Fibroblast of skin of right biceps (primary cell): Measurements from ENCODE around the gene OR2T1.
"Not testable (repeated sequence)": the region's sequence is repeated elsewhere in the genome, so short reads cannot be mapped to it uniquely, and the experiment has no call there.

Source experiments
- DNase-seq: peaks from one replicate; pipeline ENCODE4 v3.0.0-alpha.2; 2013

Gene OR2T1

GRCh38 chr1:248402748-248403147 is at the start of gene OR2T1:
TSS of gene OR2T1 (plus strand) at chr1:248403048. CDS start at chr1:248406148, 3,100 bp downstream.
- no peak for DNase-seq

DNA sequence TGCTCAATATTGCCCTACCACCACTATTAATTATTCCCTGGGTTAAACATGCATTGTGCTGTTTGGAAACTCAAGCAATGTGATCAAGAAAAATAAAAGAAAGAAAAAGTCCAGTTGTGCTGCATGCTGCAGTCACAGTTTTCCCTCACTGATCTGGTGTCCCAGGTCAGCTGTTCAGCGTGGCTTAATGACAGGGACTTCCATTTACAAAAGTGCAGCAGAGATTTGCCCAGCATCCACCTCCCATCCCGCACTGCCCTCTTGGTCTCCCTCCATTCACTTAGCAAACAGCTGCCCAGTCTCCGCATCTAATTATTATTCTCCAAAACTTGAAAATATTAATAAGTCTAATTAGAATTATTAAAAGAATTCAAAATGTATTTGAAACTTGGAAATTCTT is 43.4 kb upstream of the OR2T1 start:
- DNase-seq: no peak

GRCh38 chr1:248361121-248361715 is 41.6 kb upstream of the OR2T1 start, which contains the start of gene OR2T4:
TSS of gene OR2T4 (plus strand) at chr1:248361665. CDS start at chr1:248361665, 0 bp downstream.
- no peak for DNase-seq

DNA sequence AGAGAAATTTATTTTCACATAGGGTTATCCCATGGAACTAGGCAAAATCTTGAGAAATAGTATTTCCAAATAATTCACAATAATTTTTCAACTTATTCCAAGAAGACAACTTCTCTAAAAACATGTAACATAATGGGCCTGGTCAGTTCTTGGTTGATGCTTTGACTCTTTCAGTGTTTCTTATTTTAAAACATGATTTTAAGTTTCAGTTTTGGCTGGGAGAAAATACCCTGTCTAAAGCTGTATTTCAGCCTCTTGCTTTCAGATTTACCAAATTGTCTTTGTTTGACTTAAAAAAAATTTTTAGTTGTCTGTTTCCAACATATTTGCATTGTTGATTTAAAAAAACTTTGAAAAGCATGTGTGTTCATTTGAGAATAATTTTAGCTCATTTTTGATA is 36.2 kb upstream of the OR2T1 start:
- no peak for DNase-seq

DNA sequence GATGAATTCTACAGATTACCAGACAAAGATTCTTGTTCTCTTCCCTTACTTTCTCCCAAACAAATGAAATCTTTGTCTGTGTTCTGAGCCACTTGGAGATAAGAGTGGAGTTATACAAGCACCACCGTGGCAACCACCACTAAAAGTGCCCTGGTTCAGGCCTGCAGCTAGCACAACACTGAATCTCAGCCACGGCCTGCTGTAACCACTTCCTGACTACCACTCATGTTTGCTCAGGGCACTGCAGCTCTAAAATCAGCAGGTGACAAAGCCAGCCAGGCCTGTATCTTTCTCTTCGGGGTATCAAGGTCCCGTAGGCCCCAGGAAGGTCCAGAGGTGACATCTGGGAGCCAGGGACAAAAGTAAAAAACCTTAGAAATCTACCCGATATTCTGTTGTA is 30.5 kb upstream of the OR2T1 start:
- no peak for DNase-seq

DNA sequence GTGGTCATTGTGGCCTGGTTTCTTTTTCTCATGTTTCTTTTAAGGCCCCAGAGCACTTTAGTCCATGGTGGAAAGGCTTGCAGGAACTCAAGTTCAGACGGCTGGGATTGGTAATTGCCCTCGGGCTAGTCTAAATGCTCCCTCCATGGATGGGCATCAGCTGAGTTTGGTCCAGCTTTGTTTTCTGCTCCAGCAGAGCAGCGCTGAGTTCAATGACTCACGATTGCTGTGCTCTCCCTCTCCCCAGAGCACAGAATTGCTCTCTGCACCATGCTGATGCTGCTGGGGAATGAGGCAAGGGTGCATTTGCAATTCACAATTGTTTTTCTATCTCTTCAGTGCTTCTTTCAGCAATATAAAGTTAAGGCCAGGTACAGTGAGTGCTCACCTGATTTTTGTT is 29.1 kb upstream of the OR2T1 start:
- DNase-seq: no peak

GRCh38 chr1:248375446-248375845 is 27.4 kb upstream of the OR2T1 start, which contains the start of gene OR2T6:
TSS of gene OR2T6 (plus strand) at chr1:248375746. CDS start at chr1:248387609, 11,863 bp downstream.
- no peak for DNase-seq

DNA sequence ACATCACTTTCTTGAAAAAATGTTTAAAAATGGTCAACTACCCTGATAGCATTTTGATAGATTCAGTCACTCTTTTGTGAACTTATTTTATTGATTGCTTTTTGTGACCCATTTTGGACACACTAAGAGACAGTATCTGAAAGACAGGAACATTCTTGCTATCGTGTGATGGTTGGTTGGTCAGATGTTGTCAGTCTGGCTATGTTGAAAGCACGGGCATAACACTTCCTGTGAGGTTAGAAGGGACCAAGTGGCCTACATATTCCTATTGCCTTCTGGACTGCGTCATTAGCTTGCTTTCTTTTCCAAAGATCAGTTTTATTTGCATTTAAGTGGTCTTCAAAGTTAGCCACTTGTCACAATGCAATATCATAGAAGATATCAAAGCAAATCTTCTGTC is 25.9 kb upstream of the OR2T1 start:
- DNase-seq: no peak

GRCh38 chr1:248380854-248381253 is 22.0 kb upstream of the OR2T1 start:
- DNase-seq: no peak

- no peak for DNase-seq
These were observed 14.4 kb upstream of the OR2T1 start for GRCh38 chr1:248388426-248388825.

GRCh38 chr1:248393050-248393449 is 9.8 kb upstream of the OR2T1 start:
- no peak for DNase-seq

GRCh38 chr1:248404024-248404423 is 1.2 kb downstream of the OR2T1 start:
- peak; percentile 3 for DNase-seq

GRCh38 chr1:248406721-248407692 is 4.2 kb downstream of the OR2T1 start:
- no peak for DNase-seq

DNA sequence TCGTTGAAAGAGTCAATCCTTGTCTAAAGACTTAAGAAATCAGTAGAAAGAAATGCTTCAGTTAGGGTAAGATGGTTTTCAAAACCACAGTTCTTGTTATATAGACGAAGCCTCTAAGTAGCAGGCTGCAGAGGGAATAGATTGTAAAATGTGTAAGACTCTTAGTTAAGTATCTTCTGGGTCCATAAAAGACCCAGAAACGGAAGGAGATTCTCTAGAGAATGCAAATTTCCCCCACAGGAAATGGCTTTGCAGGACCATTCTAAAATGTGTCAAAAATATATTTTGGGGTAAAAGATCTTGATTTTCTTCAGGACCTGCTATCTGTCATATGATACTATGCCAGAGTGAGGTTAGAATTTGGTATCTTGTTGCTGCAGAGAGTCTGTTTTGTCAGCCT is 13.4 kb downstream of the OR2T1 start:
- DNase-seq: no peak

- no peak for DNase-seq
These were observed 15.0 kb downstream of the OR2T1 start for GRCh38 chr1:248417854-248418253.

- DNase-seq: peak; percentile 6
These were observed 18.5 kb downstream of the OR2T1 start for GRCh38 chr1:248421384-248421783.

DNA sequence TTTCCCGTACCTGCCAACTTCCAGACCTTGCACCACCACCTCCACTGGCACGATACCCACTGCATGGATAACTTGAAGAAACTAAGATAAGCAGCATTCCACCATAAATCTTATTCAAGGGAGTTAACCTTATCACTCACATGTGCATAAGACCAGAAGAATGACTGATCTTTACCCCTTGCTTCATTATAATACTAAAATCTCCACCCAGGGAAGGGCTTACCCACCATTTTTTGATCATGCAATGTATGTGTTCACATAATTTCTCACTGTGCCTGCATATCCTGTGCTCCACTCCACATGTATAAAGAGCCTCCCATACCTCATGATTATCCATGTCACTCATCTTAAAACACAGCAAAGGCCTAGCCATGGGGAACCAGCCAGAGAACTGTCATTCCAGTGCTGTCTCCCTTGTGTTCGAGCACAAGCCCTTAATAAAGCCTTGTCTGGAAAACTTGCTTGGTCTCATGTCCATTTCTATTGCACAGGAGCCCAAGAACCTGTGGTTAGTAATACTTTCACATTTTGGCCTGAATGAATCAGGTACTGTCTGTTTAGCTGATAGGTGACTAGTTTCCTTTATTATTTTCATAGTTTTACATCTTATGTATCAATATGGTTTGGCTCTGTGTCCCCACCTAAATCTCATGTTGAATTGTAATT is 24.8 kb downstream of the OR2T1 start:
- DNase-seq: not testable (repeated sequence)

- not testable (repeated sequence) for DNase-seq
These were observed 25.3 kb downstream of the OR2T1 start for GRCh38 chr1:248428192-248428533.

- not testable (repeated sequence) for DNase-seq
These were observed 28.8 kb downstream of the OR2T1 start for GRCh38 chr1:248431683-248432082.

DNA sequence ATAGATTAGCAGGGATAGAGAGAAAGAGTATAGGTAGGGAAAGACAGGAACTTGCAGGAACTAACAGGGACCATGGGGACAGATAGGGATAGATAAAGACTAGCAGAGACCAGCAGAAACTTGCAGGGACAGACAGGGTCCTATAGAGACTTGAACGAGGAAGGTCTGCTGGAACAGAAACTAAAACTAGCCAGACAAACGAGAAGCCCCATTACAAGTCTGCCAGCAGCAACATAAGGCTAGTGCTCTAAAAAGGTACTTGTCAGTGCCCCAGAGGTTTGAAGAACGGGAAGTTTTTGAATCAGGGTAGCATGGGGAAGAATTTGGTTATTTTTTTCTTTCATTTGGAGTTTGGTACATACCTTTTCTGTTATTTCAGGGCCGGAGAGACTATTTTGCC is 29.4 kb downstream of the OR2T1 start:
- not testable (repeated sequence) for DNase-seq

- DNase-seq: not testable (repeated sequence)
These were observed 31.1 kb downstream of the OR2T1 start for GRCh38 chr1:248433811-248434415.

GRCh38 chr1:248434913-248435312 is 32.1 kb downstream of the OR2T1 start:
- DNase-seq: not testable (repeated sequence)

DNA sequence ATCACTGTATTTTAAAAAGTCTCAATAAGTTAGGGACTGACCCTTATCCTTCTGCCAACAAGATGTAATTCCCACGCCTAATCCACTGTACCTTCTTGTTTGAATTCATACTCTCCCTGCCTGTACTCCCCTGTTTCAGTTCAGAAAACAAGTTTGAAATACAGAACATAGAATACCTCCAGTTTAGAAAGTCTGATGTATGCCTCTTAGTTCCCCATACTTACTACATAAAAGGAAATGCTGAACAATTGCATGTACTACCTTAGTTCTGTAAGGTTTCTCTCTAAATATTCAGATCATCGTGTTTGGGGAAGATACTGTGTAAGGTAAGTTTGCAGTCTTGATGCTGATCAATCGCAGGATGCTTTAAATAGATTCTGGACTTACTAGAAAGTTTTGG is 33.5 kb downstream of the OR2T1 start:
- not testable (repeated sequence) for DNase-seq
